G401 (cell line): ENCODE results near the gene DOCK2. TPM values are rescaled to one million over a fixed set of nuclear protein-coding genes. Genes with fewer than 3 reads are reported as not detected.

Source experiments
- DNase-seq: peaks from one replicate; pipeline ENCODE4 v3.0.0-alpha.2; 2015; ENCODE audit warnings: low spot score
- in situ Hi-C: cut with HindIII; loops from 2 replicates; pipeline ENCODE4 v1.10.0; 2016; ENCODE audit warnings: low sequenced_read_pairs, mixed read lengths
- total RNA-seq: library from RNA; depleted of rRNA; stranded (reverse); fragments of >200 nt; shearing (Covaris generic); gene quantifications from 2 replicates; pipeline ENCODE4 v1.2.3, GENCODE V29; 2014

DOCK2 gene
- total RNA-seq, 1 experiment from 2014 or later: not detected

DNA sequence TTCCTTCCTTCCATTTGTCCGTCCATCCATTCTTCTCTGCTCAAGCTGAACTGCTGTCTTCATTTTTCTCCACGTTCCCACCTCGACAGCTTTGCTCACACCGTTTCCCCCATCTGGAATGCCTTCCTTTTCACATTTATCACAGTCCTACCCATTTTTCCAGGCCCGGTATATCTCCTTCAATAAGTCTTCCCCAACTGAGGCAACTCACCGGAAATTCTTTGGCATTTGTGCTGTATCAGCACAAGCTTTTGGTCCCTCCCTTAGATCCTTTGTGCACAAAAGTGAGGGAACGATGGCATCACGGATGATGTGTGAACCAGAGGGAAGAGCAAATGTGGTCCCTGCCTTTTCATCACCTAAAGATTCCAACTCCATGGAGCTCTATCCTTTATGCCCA, 388.8 kb downstream of the DOCK2 start:
- DNase-seq: no peak
- in situ Hi-C loops: no loop called here

- DNase-seq: no peak
- in situ Hi-C loops: no loop called here
Measured at GRCh38 chr5:170028124-170028523, 391.0 kb downstream of the DOCK2 start.

- DNase-seq: no peak
- in situ Hi-C loops: no loop called here
Measured at GRCh38 chr5:170034231-170034630, 397.2 kb downstream of the DOCK2 start.

GRCh38 chr5:170038241-170038640, 401.2 kb downstream of the DOCK2 start:
- in situ Hi-C loops: no loop called here
- no peak for DNase-seq

- DNase-seq: no peak
- in situ Hi-C loops: no loop called here
Measured at GRCh38 chr5:170039830-170040229, 402.8 kb downstream of the DOCK2 start.

GRCh38 chr5:170046241-170046640, 409.2 kb downstream of the DOCK2 start:
- in situ Hi-C loops: no loop called here
- DNase-seq: no peak

DNA sequence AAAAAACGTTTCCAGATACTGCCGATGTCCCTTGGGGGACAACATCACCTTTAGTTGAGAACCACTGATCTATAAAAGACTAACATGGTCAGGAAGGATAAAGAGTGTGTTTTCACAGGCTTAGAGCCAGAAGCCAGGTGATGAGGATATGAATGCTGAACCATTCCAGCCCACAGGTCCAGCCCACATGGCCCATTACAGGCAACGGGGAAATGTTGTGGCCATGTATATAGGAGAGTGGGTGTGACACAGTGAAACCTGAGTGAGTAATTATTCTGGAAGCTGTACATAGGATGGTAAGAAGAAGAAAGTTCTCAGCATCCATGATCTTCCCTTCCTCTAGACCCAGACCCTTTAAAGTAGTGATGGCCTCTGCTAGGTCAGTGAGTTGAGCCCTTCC, 412.6 kb downstream of the DOCK2 start:
- in situ Hi-C loops: no loop called here

DNA sequence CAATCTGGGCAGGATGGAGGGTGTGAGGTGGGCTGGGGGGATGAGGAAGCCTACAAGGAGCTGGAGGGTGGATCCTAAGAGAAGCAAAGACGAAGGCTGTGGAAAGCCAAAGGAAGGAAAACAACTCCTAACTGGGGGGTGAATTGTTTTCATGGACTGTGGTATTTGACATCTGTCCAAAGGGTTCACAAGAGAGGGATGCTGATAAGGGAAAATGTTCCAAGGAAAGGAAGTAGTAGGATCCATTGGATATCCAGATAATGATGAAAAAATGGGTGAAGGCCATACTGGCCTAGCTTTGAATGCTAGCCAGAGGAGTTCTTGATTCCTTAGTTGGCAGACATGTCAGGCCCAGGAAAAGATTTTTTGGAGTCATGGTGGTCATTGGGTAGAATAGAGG, 416.8 kb downstream of the DOCK2 start:
- in situ Hi-C loops: no loop called here
- no peak for DNase-seq

More for the DNA sequence above, 412.6 kb downstream of the DOCK2 start:
- no peak for DNase-seq

DNA sequence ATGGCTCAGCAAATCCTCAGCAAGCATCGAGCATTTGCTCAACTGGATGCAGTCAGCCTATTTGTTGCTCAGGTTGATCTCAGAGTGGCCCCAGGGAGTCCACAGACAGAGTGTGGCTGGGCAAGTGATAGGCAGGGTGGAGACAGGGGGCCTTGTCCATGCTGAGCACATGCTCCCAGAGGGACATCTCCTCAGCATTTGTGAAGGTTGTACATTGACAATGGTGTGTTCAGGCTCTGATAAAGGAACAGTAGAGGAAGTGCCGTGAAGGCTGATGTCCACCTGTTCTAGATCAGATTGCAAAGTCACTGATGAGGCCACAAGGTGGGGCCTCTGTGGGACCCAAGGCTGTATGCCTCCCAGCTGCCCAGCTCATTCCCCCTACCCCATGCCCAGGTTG, 418.5 kb downstream of the DOCK2 start:
- DNase-seq: no peak
- in situ Hi-C loops: no loop called here

DNA sequence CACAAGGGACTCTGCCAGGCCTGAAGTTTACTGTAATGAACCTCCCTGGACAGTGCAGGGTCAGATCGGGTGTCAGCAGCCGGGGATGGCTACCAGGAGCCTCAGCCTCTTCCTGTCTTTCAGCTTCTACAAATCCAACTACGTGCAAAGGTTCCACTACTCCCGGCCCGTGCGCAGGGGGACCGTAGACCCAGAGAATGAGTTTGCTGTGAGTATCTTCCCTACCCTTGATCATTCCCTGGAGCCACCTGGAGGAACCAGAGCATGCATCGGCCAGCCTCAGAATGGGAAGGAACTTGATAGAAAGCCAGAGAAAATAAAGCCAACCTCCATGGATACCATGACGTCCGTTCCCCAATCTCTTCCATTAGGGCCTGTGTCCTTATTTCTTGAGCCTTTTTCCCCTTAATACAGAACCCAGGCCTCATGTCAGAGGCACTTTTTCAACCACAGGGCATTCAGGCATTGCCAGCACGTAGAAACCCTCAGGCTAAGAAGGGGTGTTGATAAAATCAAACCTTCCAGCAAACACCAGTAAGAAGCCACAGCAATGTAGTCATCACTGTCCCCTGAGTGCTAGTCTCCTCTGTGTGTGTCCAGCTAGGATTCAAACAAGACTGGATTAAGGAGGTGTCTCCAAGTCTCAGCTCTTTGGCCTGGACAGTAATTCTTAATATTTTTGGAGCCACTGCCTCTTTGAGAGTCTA, 419.6 kb downstream of the DOCK2 start:
- no peak for DNase-seq
- in situ Hi-C loops: no loop called here

DNA sequence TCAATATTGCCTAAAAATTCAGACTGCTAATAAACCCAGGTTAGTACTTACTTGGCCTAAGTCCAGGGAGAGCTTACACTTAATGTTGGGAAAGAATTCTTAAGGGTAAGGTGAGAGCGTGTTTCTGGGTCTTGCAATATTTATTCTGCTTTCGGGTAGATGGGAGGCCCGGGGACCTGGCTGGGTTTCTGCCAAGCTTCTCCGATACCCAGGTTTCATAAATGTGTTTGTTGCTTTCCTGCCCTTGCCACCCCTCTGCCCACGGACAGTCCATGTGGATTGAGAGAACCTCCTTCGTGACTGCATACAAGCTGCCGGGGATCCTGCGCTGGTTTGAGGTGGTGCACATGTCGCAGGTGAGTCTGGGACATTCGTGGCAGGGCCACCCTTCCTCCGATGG, 420.2 kb downstream of the DOCK2 start:
- in situ Hi-C loops: no loop called here
- DNase-seq: no peak

- in situ Hi-C loops: no loop called here
- DNase-seq: no peak
Measured at GRCh38 chr5:170059221-170059620, 422.1 kb downstream of the DOCK2 start.

DNA sequence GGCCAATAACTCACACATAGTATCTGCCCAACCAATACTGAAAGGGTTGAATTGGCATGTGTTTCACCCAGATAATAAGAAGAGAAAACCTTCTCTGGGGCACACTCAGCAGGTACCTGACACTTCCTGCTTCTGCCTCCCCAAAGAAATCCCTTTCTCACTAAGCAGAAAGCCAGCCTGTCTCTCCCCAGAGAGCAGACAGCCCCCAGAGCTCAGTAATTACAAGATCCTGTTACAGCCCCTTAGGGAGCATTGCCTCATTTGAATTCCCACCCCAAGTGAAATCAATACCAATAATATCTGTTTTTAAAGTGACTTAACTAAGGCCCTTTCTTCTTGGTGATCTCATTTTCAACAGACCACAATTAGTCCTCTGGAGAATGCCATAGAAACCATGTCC, 430.1 kb downstream of the DOCK2 start:
- in situ Hi-C loops: no loop called here

GRCh38 chr5:170067574-170068170, 430.6 kb downstream of the DOCK2 start:
- no peak for DNase-seq
- in situ Hi-C loops: no loop called here

More for the DNA sequence above, 430.1 kb downstream of the DOCK2 start:
- no peak for DNase-seq

DNA sequence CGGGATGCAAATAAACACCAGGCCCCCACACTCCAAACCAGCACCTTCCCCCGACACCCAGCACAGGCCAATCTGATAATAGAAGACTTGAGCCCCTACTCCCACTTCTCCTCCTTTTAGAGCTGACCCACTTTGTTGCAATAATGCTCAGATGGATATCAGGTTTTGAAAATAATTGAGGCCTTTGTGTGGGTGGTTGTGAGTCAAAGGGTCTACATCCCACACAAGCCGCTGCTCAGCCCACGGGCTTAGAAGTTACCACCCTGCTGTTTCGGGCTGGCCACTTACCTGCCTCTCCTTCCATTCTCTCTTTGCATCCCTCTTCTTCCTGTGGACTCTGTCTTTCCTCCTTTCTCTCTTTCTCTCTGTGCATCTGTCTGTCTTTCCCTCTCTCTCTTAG, 432.4 kb downstream of the DOCK2 start:
- no peak for DNase-seq
- in situ Hi-C loops: no loop called here

DNA sequence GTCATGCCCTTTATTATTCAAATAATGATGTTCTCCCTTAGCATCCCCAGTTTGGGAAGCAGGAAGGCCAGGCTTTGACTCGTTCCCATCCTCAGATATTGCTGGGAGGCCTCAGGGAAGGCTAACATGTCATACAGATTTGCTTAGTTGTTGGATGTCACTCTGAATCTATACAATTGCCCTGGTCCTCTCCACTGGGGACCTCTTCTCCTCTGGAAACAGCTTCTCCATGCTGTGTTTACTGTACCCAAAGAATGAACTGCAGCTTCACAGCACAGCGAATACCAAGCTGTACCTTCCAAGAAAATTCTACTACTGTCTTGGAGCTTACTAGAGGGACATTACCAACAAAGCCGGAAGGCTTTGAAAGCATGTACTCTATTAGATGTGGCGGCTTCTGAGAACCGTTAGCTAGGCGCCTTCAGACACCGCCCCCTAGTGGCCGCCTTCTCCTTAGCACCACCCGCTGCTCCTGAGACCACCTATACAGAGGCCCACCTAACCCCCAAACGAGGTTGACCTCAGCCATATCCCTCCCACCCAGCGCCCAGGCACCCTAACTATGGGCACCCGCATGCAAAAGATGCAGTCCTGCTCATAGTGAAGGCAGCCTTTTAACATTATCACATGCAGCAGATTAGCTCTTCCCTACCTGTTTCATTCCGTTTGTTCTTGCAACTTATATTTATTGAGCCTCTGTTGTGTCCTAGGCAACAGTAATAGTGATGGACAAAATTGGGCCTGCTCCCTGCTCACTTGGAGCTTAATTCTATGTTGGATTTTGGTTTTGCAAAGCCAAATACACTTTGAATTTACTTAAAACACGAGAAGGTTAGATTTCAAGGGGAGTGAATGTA, 433.7 kb downstream of the DOCK2 start:
- in situ Hi-C loops: no loop called here

GRCh38 chr5:170071748-170072147, 434.7 kb downstream of the DOCK2 start:
- DNase-seq: no peak
- in situ Hi-C loops: no loop called here

More for the DNA sequence above, 433.7 kb downstream of the DOCK2 start:
- DNase-seq: no peak

GRCh38 chr5:170075696-170076095, 438.6 kb downstream of the DOCK2 start:
- DNase-seq: no peak
- in situ Hi-C loops: no loop called here

DNA sequence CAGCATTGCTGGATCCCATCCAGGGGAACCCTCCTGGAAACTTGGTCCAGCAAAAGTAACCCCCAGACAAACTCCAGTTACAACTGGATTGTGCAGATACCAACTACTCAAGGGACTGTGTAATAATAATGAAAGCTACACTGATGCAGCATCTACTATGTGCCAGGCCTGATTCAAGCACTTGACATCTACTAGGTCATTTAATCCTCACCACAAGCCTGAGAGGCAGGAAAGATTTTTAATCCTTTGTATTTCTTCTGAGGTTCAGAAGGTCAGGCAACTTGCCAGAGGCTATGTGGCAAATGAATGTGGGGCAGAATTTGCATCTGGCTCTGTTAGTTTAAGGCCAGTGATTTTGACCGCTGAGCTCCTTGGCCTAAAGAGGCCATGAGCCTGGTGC, 439.1 kb downstream of the DOCK2 start:
- in situ Hi-C loops: no loop called here
- DNase-seq: no peak

- DNase-seq: no peak
Measured at GRCh38 chr5:170076739-170077138, 439.7 kb downstream of the DOCK2 start.

More at GRCh38 chr5:170076739-170077138, 439.7 kb downstream of the DOCK2 start:
- in situ Hi-C loops: no loop called here
